A673 (cell line): ENCODE data around the gene TNFRSF25. TPM values are rescaled to one million over a fixed set of nuclear protein-coding genes. Genes with fewer than 3 reads are reported as not detected.

Source experiments
- BruUV-seq: library from RNA; stranded (reverse); fragments of 400-500 nt; replicated peaks from 2 replicates; lab custom pipeline; 2021; lab: Mats Ljungman, UMichigan
- CTCF ChIA-PET: fragments of 300-600 bp; sonication (Branson Sonifier 250); formaldehyde crosslinking; loops from one replicate; lab custom pipeline; 2022; ENCODE audit warnings: antibody characterized with exemption; lab: Charles Lee
- POLR2A ChIA-PET: fragments of 300-600 bp; sonication (Branson Sonifier 250); formaldehyde crosslinking; loops from one replicate; lab custom pipeline; 2022; ENCODE audit warnings: antibody characterized with exemption; ENCODE audit not compliant: low non-redundant PET; lab: Charles Lee
- DNase-seq: peaks from one replicate; pipeline ENCODE4 v3.0.0-alpha.2; 2015; ENCODE audit warnings: low spot score
- H3K27ac ChIP-seq: fragments of 200-600 bp; sonication (generic); 2 replicates; pipeline ENCODE4 v1.5.1; 2016; ENCODE audit warnings: mixed run types, low read depth, mild to moderate bottlenecking, mixed read lengths, antibody characterized with exemption, low read length; ENCODE audit not compliant: poor library complexity, severe bottlenecking
- H3K27me3 ChIP-seq: fragments of 200-600 bp; sonication (generic); replicated peaks from 2 replicates; pipeline ENCODE4 v1.6.1; 2017; ENCODE audit warnings: mixed run types, low read depth, mild to moderate bottlenecking, mixed read lengths, antibody characterized with exemption, low read length; ENCODE audit not compliant: insufficient read depth, poor library complexity
- H3K36me3 ChIP-seq: fragments of 200-600 bp; sonication (generic); 2 replicates; pipeline ENCODE4 v1.6.1; 2016; ENCODE audit warnings: mixed run types, mild to moderate bottlenecking, mixed read lengths, antibody characterized with exemption, low read length; ENCODE audit not compliant: insufficient read depth, poor library complexity, severe bottlenecking
- H3K4me1 ChIP-seq: fragments of 200-600 bp; sonication (generic); 2 replicates; pipeline ENCODE4 v1.6.1; 2017; ENCODE audit warnings: mixed run types, mild to moderate bottlenecking, mixed read lengths, antibody characterized with exemption, low read length; ENCODE audit not compliant: insufficient read depth, poor library complexity, severe bottlenecking
- H3K4me3 ChIP-seq: fragments of 200-600 bp; sonication (generic); 2 replicates; pipeline ENCODE4 v1.5.1; 2016; ENCODE audit warnings: low read depth, mixed run types, mild to moderate bottlenecking, mixed read lengths, low read length; ENCODE audit not compliant: poor library complexity, severe bottlenecking
- H3K9me3 ChIP-seq: fragments of 200-600 bp; sonication (generic); 2 replicates; pipeline ENCODE4 v1.6.1; 2016; ENCODE audit warnings: mixed run types, low read depth, mild to moderate bottlenecking, mixed read lengths, antibody characterized with exemption, low read length; ENCODE audit not compliant: poor library complexity, severe bottlenecking
- EZH2 ChIP-seq: fragments of 200-600 bp; sonication (generic); IDR thresholded peaks from 2 replicates; pipeline ENCODE4 v1.6.1; 2017; ENCODE audit warnings: borderline replicate concordance, low read depth, mild to moderate bottlenecking, mixed read lengths, antibody characterized with exemption, low read length; ENCODE audit not compliant: poor library complexity, severe bottlenecking
- intact Hi-C: fragments of 100-400 bp; cut with micrococcal nuclease; formaldehyde crosslinking; loops from one replicate; pipeline ENCODE4 v1.10.0; 2022; ENCODE audit not compliant: unreplicated experiment
- total RNA-seq: library from RNA; stranded (reverse); gene quantifications from 2 replicates; pipeline ENCODE4 v1.2.3, GENCODE V29; 2021
- TF ChIP-seq, protein P1 (sequence below): fragments of 300-800, 200-600 bp; sonication (generic); conservative IDR thresholded peaks from 2 replicates; pipeline ENCODE4 v1.5.1; 2017; ENCODE audit warnings: low read depth, mild to moderate bottlenecking, antibody characterized with exemption, low read length, moderate library complexity, mixed read lengths

Gene TNFRSF25
- total RNA-seq, 1 experiment from 2014 or later: 0.97 TPM

DNA sequence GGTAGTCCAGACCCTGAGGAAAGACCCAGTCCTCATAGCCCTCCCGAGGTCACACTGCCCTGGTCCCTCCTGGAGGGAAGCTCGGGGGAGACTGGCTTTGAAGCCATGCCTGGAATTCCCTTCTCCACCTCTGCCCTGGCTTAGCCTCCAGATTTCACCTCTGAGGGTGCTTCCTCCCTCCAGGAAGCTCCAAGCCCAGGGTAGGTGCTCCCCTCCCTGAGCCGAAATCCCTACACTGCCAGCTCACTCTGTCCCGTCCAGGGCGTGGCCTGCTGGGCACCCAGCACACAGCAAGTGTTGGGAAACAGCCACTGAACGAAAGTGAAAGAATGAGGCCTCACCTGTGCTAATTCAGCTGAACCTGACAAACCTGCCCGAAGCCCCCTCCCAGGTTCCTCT, 6.0 kb upstream of the TNFRSF25 start:
- H3K27ac ChIP-seq: no peak overlapping the region
- no peak for TF ChIP-seq EZH2
- TF ChIP-seq, protein P1, sequence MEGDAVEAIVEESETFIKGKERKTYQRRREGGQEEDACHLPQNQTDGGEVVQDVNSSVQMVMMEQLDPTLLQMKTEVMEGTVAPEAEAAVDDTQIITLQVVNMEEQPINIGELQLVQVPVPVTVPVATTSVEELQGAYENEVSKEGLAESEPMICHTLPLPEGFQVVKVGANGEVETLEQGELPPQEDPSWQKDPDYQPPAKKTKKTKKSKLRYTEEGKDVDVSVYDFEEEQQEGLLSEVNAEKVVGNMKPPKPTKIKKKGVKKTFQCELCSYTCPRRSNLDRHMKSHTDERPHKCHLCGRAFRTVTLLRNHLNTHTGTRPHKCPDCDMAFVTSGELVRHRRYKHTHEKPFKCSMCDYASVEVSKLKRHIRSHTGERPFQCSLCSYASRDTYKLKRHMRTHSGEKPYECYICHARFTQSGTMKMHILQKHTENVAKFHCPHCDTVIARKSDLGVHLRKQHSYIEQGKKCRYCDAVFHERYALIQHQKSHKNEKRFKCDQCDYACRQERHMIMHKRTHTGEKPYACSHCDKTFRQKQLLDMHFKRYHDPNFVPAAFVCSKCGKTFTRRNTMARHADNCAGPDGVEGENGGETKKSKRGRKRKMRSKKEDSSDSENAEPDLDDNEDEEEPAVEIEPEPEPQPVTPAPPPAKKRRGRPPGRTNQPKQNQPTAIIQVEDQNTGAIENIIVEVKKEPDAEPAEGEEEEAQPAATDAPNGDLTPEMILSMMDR: no peak
- ChIA-PET POLR2A (no interaction called here), CTCF (no interaction called here)
- H3K27me3 ChIP-seq: no peaks in the 10 kb centered on the region
- BruUV-seq: no TSS peak
- no peaks in the 10 kb centered on the region for H3K9me3 ChIP-seq
- no peaks in the 10 kb centered on the region for H3K36me3 ChIP-seq
- DNase-seq: no peak
- H3K4me1 ChIP-seq: no peaks in the 10 kb centered on the region
- H3K4me3 ChIP-seq: no peak overlapping the region
- intact Hi-C loops: no loop called here

DNA sequence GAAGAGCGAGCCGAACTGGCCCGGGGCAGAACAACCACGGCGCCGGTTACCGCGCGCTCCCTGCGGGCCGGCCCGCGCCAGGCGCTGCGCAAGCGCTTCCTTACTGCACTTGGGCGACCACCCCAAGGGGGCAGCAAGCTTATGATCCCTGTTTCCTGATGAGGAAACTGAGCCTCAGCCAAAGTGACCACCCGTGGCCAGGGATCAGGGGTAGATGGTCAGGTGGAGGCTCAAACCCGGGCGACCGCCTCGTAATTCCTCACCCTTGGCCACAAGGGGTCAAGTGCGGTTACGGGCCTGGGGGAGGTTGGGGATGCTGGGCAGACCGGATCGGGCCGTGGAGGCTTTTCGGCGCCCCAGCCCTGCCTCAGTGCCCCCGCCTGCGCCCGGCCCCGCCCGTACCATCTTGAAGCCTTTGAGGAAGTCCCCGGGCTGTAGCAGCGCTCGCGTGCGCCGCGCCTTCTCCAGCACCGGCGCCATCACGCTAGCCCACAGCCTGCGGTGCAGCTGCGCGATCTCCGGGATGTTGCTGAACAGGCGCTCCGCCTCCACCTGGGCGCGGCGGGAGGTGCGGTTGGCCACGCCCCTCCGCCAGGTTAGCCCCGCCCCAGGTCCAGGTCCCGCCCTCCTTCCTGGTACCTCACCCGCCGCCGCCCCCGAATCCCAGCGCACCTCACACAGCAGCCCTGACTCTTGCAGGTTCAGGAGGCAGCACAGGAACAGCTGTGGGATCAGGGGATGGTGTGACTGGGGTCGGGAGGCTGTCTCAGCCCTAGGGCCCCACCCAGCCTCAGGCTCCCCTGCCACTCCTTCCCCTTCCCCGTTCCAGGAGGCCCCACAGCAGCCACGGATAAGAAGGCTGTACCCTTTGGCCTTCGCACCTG, 5.4 kb upstream of the TNFRSF25 start:
- TF ChIP-seq EZH2: no peak
- TF ChIP-seq, protein P1: no peak
- DNase-seq: no peak
- Histone ChIP-seq H3K36me3 (no peaks in the 10 kb centered on the region), H3K4me1 (no peaks in the 10 kb centered on the region), H3K9me3 (no peaks in the 10 kb centered on the region), H3K27me3 (no peaks in the 10 kb centered on the region), H3K4me3 (no peak overlapping the region), H3K27ac (no peak overlapping the region)
- ChIA-PET CTCF (no interaction called here), POLR2A (no interaction called here)
- intact Hi-C loops: no loop called here
- no TSS peak for BruUV-seq

DNA sequence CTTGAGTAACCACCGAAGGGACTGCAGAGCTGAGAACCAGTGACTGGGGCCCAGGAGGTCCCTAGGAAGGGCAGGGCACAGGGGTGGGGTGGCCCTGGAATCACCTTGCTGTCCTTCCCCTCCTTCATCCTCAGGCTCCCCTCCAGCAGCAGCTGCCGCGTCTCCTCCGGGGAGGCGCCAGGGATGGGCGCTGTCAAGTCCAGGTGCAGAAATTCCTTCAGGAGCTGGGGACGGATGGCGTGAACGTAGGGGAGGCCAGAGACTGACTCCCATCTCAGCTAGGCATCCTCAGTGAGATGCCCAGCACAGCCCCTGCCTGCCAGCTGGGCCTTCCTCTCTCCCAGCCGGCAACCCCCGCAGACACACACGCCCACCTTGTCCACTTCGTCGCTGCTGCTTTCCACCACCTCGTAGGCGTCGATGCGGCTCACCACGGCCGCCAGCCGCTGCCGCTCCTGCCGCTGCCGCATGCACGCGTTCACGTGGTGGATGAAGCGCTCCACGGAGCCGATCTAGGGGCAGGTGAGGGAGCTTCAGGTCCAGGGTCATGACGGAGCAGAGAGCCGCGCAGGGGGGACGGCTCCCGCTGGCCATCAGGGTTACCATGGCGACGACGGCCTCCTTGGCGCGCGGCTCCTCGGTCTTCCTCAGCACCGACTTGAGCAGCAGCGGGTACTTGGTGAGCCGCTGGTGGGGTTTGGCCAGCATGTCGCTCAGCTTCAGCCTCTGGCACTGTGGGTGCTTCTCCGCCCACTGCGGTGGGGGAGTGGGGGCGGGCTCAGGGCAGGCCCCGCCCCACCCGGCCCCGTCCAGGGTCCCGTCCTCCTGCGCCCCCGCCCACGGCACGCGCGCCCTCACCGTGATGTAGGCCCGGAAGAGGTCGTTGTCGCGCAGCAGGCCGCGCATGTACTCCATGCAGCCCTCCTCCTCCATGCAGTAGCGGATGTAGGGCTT, 4.4 kb upstream of the TNFRSF25 start:
- intact Hi-C loops: no loop called here
- no peak for TF ChIP-seq EZH2
- TF ChIP-seq, protein P1: no peak
- CTCF ChIA-PET: no interaction called here
- Histone ChIP-seq H3K27me3 (no peaks in the 10 kb centered on the region), H3K9me3 (no peaks in the 10 kb centered on the region), H3K4me1 (no peaks in the 10 kb centered on the region), H3K36me3 (no peaks in the 10 kb centered on the region), H3K27ac (no peak overlapping the region), H3K4me3 (no peak overlapping the region)
- BruUV-seq: no TSS peak
- POLR2A ChIA-PET: no interaction called here
- DNase-seq: no peak
